Coronary artery (tissue), 2 donors: Measurements from ENCODE around the gene AUTS2.

Source experiments
- DNase-seq: peaks from one replicate; pipeline ENCODE4 v3.0.0-alpha.2; 2017; ENCODE audit warnings: low spot score
- H3K27ac ChIP-seq, 2 donors: fragments of 200-600 bp; sonication (generic); one replicate each; pipeline ENCODE4 v1.5.1; 2016 to 2019
- H3K4me3 ChIP-seq: fragments of 200-600 bp; sonication (generic); 2 replicates; pipeline ENCODE4 v1.5.1; 2016; ENCODE audit warnings: mild to moderate bottlenecking, moderate library complexity
- CTCF ChIP-seq: fragments of 200-600 bp; sonication (generic); IDR thresholded peaks from one replicate; pipeline ENCODE4 v1.5.1; 2019; ENCODE audit warnings: antibody characterized with exemption

Gene AUTS2

DNA sequence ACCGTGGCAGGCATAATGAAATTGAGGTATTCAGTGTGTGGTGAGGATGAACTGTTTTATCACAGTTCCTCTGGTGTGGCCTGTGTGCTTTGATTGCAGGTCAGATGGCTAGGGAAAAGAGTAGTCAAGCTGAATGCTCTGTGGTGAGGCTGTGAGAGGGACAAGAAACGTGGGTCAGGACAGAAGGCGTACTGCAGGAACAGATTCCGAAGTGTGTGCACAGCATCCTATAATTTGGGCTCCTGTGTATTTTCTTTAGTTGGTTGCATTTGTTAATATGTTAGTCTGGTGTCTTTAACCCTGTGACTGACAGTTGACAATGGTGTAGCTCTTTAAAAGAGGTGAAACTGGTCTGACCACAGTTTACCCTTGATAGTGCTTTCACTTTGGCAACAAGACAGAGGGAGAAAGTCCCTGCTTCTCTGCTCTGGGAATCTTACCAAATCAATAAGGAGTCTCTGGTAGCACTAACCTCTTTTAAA is 76.5 kb downstream of the AUTS2 start:
- no peak for DNase-seq
- Histone ChIP-seq H3K27ac (no peak overlapping the region), H3K4me3 (no peak overlapping the region)
- no peak for TF ChIP-seq CTCF

DNA sequence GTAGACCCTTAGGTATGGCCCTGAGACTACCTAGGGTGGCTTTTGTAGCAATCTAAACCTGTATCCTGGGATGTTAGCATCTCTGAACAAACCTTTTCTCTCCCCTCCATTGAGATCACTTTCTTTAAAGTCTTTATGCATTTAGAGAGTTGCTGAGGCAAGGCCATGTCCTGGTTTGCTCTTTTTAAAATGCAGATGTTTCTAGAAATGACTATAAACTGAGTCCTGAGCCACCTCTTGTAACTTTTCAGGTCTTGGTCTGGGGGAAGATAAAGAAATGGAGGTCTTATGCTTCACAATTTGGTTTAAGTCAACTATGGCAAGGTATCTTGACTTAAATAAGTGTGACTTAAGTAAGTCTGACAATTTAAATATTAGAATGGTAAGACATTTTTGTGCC is 78.0 kb downstream of the AUTS2 start:
- no peak overlapping the region for H3K4me3 ChIP-seq
- no peak overlapping the region for H3K27ac ChIP-seq
- no peak for TF ChIP-seq CTCF
- DNase-seq: no peak

- no peak overlapping the region for H3K27ac ChIP-seq
- no peak for TF ChIP-seq CTCF
- DNase-seq: no peak
- no peak overlapping the region for H3K4me3 ChIP-seq
These were observed 79.0 kb downstream of the AUTS2 start for GRCh38 chr7:69677054-69677852.

GRCh38 chr7:69677881-69678493 is 79.7 kb downstream of the AUTS2 start:
- Histone ChIP-seq H3K27ac (no peak overlapping the region), H3K4me3 (no peak overlapping the region)
- DNase-seq: no peak
- TF ChIP-seq CTCF: no peak

DNA sequence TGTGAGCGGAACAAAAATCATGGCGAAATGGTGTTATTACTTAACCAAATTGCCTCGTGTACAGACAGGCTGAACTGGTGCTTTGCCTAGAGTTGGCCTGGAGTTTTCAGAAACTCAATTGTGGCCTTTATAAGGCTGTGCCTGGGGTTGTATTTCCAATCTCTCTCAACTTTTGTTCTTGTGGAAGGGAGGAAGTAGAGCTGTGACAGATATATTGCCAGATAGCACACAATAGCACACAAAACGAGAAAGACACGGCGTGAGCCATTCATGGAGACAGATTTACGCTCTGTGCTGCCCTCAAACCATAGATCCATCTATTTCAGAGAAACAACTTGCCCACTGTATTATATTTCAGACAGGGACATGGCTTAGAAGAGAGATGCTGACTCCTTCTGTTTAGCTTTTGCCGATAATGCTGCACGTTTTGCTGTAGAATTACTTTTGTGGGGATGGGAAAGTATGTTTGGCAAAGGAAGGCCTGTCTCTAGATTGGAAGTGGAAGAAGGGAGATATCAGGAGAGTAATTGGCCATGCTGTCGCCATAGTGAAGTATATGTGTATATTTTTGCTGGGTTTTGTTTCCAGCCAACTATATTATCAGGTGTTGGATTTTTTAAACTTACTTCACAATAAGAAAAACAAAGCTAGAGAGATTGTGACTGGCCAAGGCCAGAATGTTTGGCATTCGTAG is 80.4 kb downstream of the AUTS2 start:
- DNase-seq: no peak
- no peak overlapping the region for H3K27ac ChIP-seq
- no peak for TF ChIP-seq CTCF
- H3K4me3 ChIP-seq: no peak overlapping the region

DNA sequence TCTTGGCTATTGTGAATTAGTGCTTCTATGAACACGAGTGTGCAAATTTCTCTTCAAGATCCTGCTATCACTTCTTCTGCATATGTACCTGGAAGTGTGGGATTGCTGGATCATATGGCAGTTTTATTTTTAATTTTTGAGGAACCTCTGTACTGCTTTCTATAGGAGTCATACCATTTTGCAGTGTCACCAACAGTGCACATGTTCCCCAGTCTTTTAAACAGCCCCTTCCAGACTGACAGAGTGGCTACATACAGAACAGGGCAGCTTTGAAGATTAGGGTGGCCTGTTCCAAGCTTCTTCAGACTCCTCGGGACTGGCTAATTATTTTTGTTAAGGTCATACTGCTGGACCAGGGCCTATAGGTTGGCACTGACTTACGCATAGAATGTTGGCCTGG is 82.9 kb downstream of the AUTS2 start:
- H3K4me3 ChIP-seq: no peak overlapping the region
- no peak overlapping the region for H3K27ac ChIP-seq
- no peak for TF ChIP-seq CTCF
- DNase-seq: no peak
